Heart right ventricle (tissue), 16 donors: ENCODE data around the gene RAD23A. TPM values are rescaled to one million over a fixed set of nuclear protein-coding genes. Genes with fewer than 3 reads are reported as not detected.

Source experiments
- ATAC-seq, 8 donors: fragments of 200-7000 bp; cut with Tn5 transposase; one replicate each; pipeline ENCODE4 v1.9.1; 2020; ENCODE audit warnings: mild to moderate bottlenecking in 8 of 8, moderate library complexity in 8 of 8, moderate number of reproducible peaks in 1 of 8
- DNase-seq, 2 donors: peaks; one replicate each; pipeline ENCODE4 v3.0.0-alpha.2; 2020
- H3K27ac ChIP-seq, 10 donors: fragments of 200-600 bp; sonication (generic) in 2 of 10; one replicate each; pipeline versions ENCODE4 v1.5.0 to v1.8.0; 2020 to 2022; ENCODE audit warnings: mild to moderate bottlenecking in 3 of 10
- H3K27me3 ChIP-seq, 7 donors: fragments of 200-600 bp; one replicate each; pipeline ENCODE4 v1.8.0; 2021 to 2022; ENCODE audit warnings: mild to moderate bottlenecking in 2 of 7
- H3K36me3 ChIP-seq, 9 donors: fragments of 200-600 bp; sonication (generic) in 1 of 9; one replicate each; pipeline versions ENCODE4 v1.5.0 to v1.8.0; 2020 to 2022; ENCODE audit warnings: mild to moderate bottlenecking in 2 of 9
- H3K4me1 ChIP-seq, 9 donors: fragments of 200-600 bp; sonication (generic) in 1 of 9; one replicate each; pipeline versions ENCODE4 v1.5.0 to v1.8.0; 2020 to 2022; ENCODE audit warnings: mild to moderate bottlenecking in 4 of 9
- H3K4me3 ChIP-seq, 10 donors: fragments of 200-600 bp; sonication (generic) in 2 of 10; one replicate each; pipeline versions ENCODE4 v1.5.0 to v1.8.0; 2020 to 2022; ENCODE audit warnings: mild to moderate bottlenecking in 7 of 10, moderate library complexity in 2 of 10
- H3K9me3 ChIP-seq, 11 donors: fragments of 200-600 bp in 10 of 11; sonication (generic) in 2 of 11; one replicate each; pipeline versions ENCODE4 v1.5.0 to v1.8.0; 2013 to 2022; ENCODE audit warnings: mild to moderate bottlenecking in 2 of 11, control low read depth in 1 of 11, moderate library complexity in 1 of 11
- CTCF ChIP-seq, 9 donors: fragments of 200-600 bp; sonication (generic) in 2 of 9; IDR thresholded peaks; one replicate each; pipeline versions ENCODE4 v1.5.0 to v1.8.0; 2021 to 2022; ENCODE audit warnings: antibody characterized with exemption in 9 of 9, mild to moderate bottlenecking in 5 of 9, moderate library complexity in 1 of 9
- WGBS, 2 donors: extraction: QIAGEN DNeasy Blood & Tissue Kit; methylation state at CpG; one replicate each; pipeline ENCODE4 v1.1.7; 2013; ENCODE audit warnings: inconsistent platforms in 1 of 2; 5-methylcytosine and 5-hydroxymethylcytosine counted together
- intact Hi-C, 10 donors: fragments of 100-400 bp; cut with DNase I; formaldehyde crosslinking; loops; one replicate each; pipeline versions ENCODE4 v1.11.1 to v1.14.2; 2022
- polyA plus RNA-seq, 2 donors: library from polyadenylated mRNA; stranded (reverse); fragments of 200-250 nt; gene quantifications; one replicate each; pipeline ENCODE4 v1.2.3, GENCODE V29; 2013
- total RNA-seq, 10 donors: library from RNA; stranded (reverse); fragmentation: NEBNext Ultra II Directional in 3 of 10; extraction: Animal tissue kit (Norgen Biotek cat#: 25700) in 3 of 10; gene quantifications; one replicate each; pipeline versions ENCODE4 v1.2.1 to v1.2.4, GENCODE V29; 2021 to 2023
- donor health status: Arrhythmogenic right ventricular cardiomyopathy.
- donor health status: ischemic (EF 13 %, LVEDD 7.1; RV severe dilation, severe dysfunction).
- donor health status: healthy with polysubstance abuse.
- donor health status: DM: no; HTN: yes; CAD: no.
- donor health status: DM: no; HTN: no; CAD: no.
- donor health status: ischemic (EF 25% LVEDD 6.9; RV normal size, moderate dysfunction).
- donor health status: ischemic (EF 25% LVEDD 5.7; RV mildly dilated, moderate dysfunction).
- donor health status: healthy.
- donor health status: DM: yes; HTN: yes; CAD: no.
- donor health status: Ischemic cardiomyopathy.
- donor health status: ischemic (EF 35%, LVEDD 5.7; RV mildly dilated, moderate dysfunction).
- donor health status: nonischemic (EF 11% LVEDD 7.7; RV severe dilation, severe dysfunction).
- donor health status: DM: yes; HTN: yes; CAD: no.
- donor health status: PGD.
- donor health status: ischemic (EF 29% LVEDD 5.4; RV normal size, mild dysfunction).
- donor health status: nonischemic (EF 23%, LVEDD 6.1; RV moderate dilation, normal function).

Gene RAD23A
- total and polyA plus RNA-seq, 12 donors: 138 to 289 (median 150) TPM

DNA sequence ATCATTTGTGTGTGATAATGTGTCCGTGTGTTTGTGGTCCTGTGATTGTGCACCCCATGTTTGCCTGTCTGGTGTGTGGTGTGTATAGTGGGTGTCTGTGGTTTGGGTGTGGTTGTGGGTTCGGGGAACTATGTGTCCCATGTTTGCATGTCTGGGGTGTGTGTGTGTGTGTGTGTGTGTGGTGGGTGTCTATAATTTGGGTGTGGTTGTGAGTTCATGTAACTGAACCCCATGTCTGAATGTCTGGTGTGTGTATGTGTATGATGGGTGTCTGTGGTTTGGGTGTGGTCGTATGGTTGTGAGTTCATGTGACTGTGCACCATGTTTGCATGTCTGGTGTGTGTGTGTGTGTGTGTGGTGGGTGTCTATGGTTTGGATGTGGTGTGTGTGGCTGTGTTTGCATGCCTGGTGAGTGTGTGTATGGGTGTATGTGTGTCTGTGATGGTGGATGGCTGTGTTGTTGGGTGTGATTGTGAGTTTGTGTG, 38.5 kb downstream of the RAD23A start:
- intact Hi-C loops: loop anchor here in 8 of 10 donors (1.0 to 10.0 kb wide), 10 partner anchors 48 to 109 kb away; no protein-coding TSS in a partner anchor
- WGBS, 2 donors: 83 to 89% methylated on average over 3 of the region's 3 CpGs
- DNase-seq: no peak
- H3K4me3 ChIP-seq: no peak overlapping the region
- ATAC-seq: no peak
- H3K9me3 ChIP-seq: no peaks in the 10 kb centered on the region
- no peak for TF ChIP-seq CTCF (IDR thresholded peaks at IDR 0.05)
- no peaks in the 10 kb centered on the region for H3K27me3 ChIP-seq
- no peak overlapping the region for H3K27ac ChIP-seq
- peaks cover 3 to 29% (median 24%) of the 10 kb centered on the region in 9 donors for H3K4me1 ChIP-seq
- no peaks in the 10 kb centered on the region for H3K36me3 ChIP-seq

DNA sequence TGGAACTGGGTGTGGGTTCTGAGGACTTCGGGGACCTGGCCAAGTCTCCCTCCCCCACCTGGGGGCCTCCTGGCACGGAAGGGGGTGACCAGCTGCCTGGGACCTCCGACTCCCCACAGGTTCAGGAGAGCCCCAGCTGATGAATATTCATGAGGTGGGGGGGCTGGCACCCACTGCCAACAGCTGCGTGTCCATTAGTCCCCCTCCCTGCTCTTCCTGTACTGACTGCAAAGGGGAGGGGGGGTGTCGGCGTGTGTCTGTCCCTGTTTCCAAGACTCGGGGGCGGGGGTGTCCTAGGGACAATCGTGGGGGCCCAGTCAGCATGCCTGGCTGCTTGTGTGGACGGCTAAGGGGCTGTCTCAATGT, 39.0 kb downstream of the RAD23A start:
- DNase-seq: no peak
- no peaks in the 10 kb centered on the region for H3K36me3 ChIP-seq
- no peaks in the 10 kb centered on the region for H3K27me3 ChIP-seq
- no peaks in the 10 kb centered on the region for H3K9me3 ChIP-seq
- ATAC-seq: peak in 4 of 8 donors; percentile 4 to 23 (median 11)
- intact Hi-C loops: loop anchor here in 8 of 10 donors (1.0 to 10.0 kb wide), 11 partner anchors 43 to 108 kb away; no protein-coding TSS in a partner anchor
- H3K27ac ChIP-seq: peak overlapping the region in 4 of 10 donors; percentile 14 to 48 (median 30)
- H3K4me1 ChIP-seq: peaks cover 3 to 29% (median 24%) of the 10 kb centered on the region in 9 donors
- H3K4me3 ChIP-seq: no peak overlapping the region
- 25 to 45% methylated on average over 8 to 10 of the region's 10 CpGs for WGBS, 2 donors
- TF ChIP-seq CTCF (IDR thresholded peaks at IDR 0.05): no peak

GRCh38 chr19:12985049-12985776, 39.6 kb downstream of the RAD23A start:
- Histone ChIP-seq H3K27me3 (no peaks in the 10 kb centered on the region), H3K27ac (peak overlapping the region in 4 of 10 donors; percentile 14 to 48 (median 25)), H3K9me3 (no peaks in the 10 kb centered on the region), H3K4me3 (no peak overlapping the region), H3K4me1 (peaks cover 3 to 29% (median 24%) of the 10 kb centered on the region in 9 donors), H3K36me3 (no peaks in the 10 kb centered on the region)
- DNase-seq (peak; percentile 51 to 69), ATAC-seq (peak; percentile 45 to 77 (median 66))
- no peak for TF ChIP-seq CTCF (IDR thresholded peaks at IDR 0.05)
- 42 to 43% methylated on average over 16 of the region's 16 CpGs for WGBS, 2 donors
- intact Hi-C loops: loop anchor here in 5 of 10 donors (2.0 to 10.0 kb wide), 8 partner anchors 42 to 108 kb away; no protein-coding TSS in a partner anchor

- intact Hi-C loops: loop anchor here in 4 of 10 donors (5.0 to 10.0 kb wide), 4 partner anchors 41 to 91 kb away; no protein-coding TSS in a partner anchor
- Histone ChIP-seq H3K27ac (no peak overlapping the region), H3K4me1 (peaks cover 3 to 29% (median 24%) of the 10 kb centered on the region in 9 donors), H3K9me3 (no peaks in the 10 kb centered on the region), H3K4me3 (no peak overlapping the region), H3K27me3 (no peaks in the 10 kb centered on the region), H3K36me3 (no peaks in the 10 kb centered on the region)
- 96 to 98% methylated on average over 12 of the region's 12 CpGs for WGBS, 2 donors
- ATAC-seq (no peak), DNase-seq (no peak)
- no peak for TF ChIP-seq CTCF (IDR thresholded peaks at IDR 0.05)
These were observed 41.1 kb downstream of the RAD23A start for GRCh38 chr19:12986726-12987125.
